Measurements from ENCODE around the gene DOCK7. TPM values are rescaled to one million over a fixed set of nuclear protein-coding genes. Genes with fewer than 3 reads are reported as not detected.

Gene DOCK7
- total RNA-seq, 4 donors from 2014 or later: 7.8 to 56.5 (median 19.1) TPM

GRCh38 chr1:62484824-62485468 lies 203.2 kb downstream of the DOCK7 start:
- H3K27ac ChIP-seq: no peak overlapping the region
- no peaks in the 10 kb centered on the region for H3K27me3 ChIP-seq
- no peaks in the 10 kb centered on the region for H3K9me3 ChIP-seq
- H3K36me3 ChIP-seq: peaks cover 0 to 40% (median 0%) of the 10 kb centered on the region in 3 donors
- H3K4me3 ChIP-seq: no peak overlapping the region
- WGBS, 2 donors: 74 to 78% methylated on average over 5 of the region's 5 CpGs
- no peaks in the 10 kb centered on the region for H3K4me1 ChIP-seq
- intact Hi-C loops (cut with DNase I): no loop called here
- TF ChIP-seq CTCF (IDR thresholded peaks at IDR 0.05): no peak
- TF ChIP-seq POLR2A (IDR thresholded peaks at IDR 0.05): no peak
- no peak for DNase-seq

- Histone ChIP-seq H3K36me3 (peaks cover 0 to 21% (median 0%) of the 10 kb centered on the region in 3 donors), H3K9me3 (no peaks in the 10 kb centered on the region), H3K4me1 (no peaks in the 10 kb centered on the region), H3K27ac (no peak overlapping the region), H3K27me3 (no peaks in the 10 kb centered on the region), H3K4me3 (no peak overlapping the region)
- no peak for TF ChIP-seq CTCF (IDR thresholded peaks at IDR 0.05)
- TF ChIP-seq POLR2A (IDR thresholded peaks at IDR 0.05): no peak
- 83 to 87% methylated on average over 3 of the region's 3 CpGs for WGBS, 2 donors
- intact Hi-C loops (cut with DNase I): no loop called here
- DNase-seq: no peak
Observed at GRCh38 chr1:62481681-62482080, 206.5 kb downstream of the DOCK7 start.

- 71 to 79% methylated on average over 3 of the region's 3 CpGs for WGBS, 2 donors
- no peaks in the 10 kb centered on the region for H3K9me3 ChIP-seq
Observed at GRCh38 chr1:62476525-62477219, 211.5 kb downstream of the DOCK7 start.

GRCh38 chr1:62467092-62467491 lies 221.1 kb downstream of the DOCK7 start:
- Histone ChIP-seq H3K4me1 (no peaks in the 10 kb centered on the region), H3K4me3 (no peak overlapping the region), H3K9me3 (peaks cover 0 to 6% (median 0%) of the 10 kb centered on the region in 3 donors), H3K36me3 (peaks cover 0 to 82% (median 0%) of the 10 kb centered on the region in 3 donors), H3K27ac (no peak overlapping the region), H3K27me3 (no peaks in the 10 kb centered on the region)
- TF ChIP-seq CTCF (IDR thresholded peaks at IDR 0.05) (no peak), POLR2A (IDR thresholded peaks at IDR 0.05) (no peak)
- intact Hi-C loops (cut with DNase I): no loop called here
- no peak for DNase-seq

More at GRCh38 chr1:62476525-62477219, 211.5 kb downstream of the DOCK7 start:
- Histone ChIP-seq H3K27me3 (no peaks in the 10 kb centered on the region), H3K4me1 (no peaks in the 10 kb centered on the region), H3K4me3 (no peak overlapping the region), H3K27ac (no peak overlapping the region), H3K36me3 (peaks cover 0 to 70% (median 4%) of the 10 kb centered on the region in 3 donors)
- DNase-seq: no peak
- TF ChIP-seq CTCF (IDR thresholded peaks at IDR 0.05): no peak
- TF ChIP-seq POLR2A (IDR thresholded peaks at IDR 0.05): no peak
- intact Hi-C loops (cut with DNase I): no loop called here

- DNase-seq: no peak
- no peak for TF ChIP-seq CTCF (IDR thresholded peaks at IDR 0.05)
- no peak for TF ChIP-seq POLR2A (IDR thresholded peaks at IDR 0.05)
- peaks cover 0 to 6% (median 0%) of the 10 kb centered on the region in 3 donors for H3K9me3 ChIP-seq
- H3K36me3 ChIP-seq: peaks cover 0 to 58% (median 0%) of the 10 kb centered on the region in 3 donors
- H3K27me3 ChIP-seq: no peaks in the 10 kb centered on the region
- H3K27ac ChIP-seq: no peak overlapping the region
- H3K4me3 ChIP-seq: no peak overlapping the region
- intact Hi-C loops (cut with DNase I): no loop called here
- 79 to 87% methylated on average over 3 of the region's 3 CpGs for WGBS, 2 donors
- H3K4me1 ChIP-seq: no peaks in the 10 kb centered on the region
Observed at GRCh38 chr1:62462370-62462769, 225.8 kb downstream of the DOCK7 start.

Data from esophagus squamous epithelium (tissue), 5 donors.